Ishikawa (cell line): ENCODE data around the gene CMTM2.

Experiments used
- CEBPB ChIP-seq: IDR thresholded peaks from 2 replicates; pipeline ENCODE4 v1.6.1; 2012
- CREB1 ChIP-seq: IDR thresholded peaks from 2 replicates; pipeline ENCODE4 v1.6.1; 2012; ENCODE audit warnings: low read depth
- EGR1 ChIP-seq: IDR thresholded peaks from 2 replicates; pipeline ENCODE4 v1.6.1; 2012
- EP300 ChIP-seq: IDR thresholded peaks from 2 replicates; pipeline ENCODE4 v1.6.1; 2012; ENCODE audit warnings: borderline replicate concordance
- FOXM1 ChIP-seq: IDR thresholded peaks from 2 replicates; pipeline ENCODE4 v1.6.1; 2012; ENCODE audit warnings: low read depth, borderline replicate concordance
- NFIC ChIP-seq: IDR thresholded peaks from 2 replicates; pipeline ENCODE4 v1.6.1; 2012
- RAD21 ChIP-seq: IDR thresholded peaks from 2 replicates; pipeline ENCODE4 v1.6.1; 2012; ENCODE audit warnings: low read depth
- TAF1 ChIP-seq: IDR thresholded peaks from 2 replicates; pipeline ENCODE4 v1.6.1; 2012; ENCODE audit warnings: low read depth, mild to moderate bottlenecking
- TCF12 ChIP-seq: IDR thresholded peaks from 2 replicates; pipeline ENCODE4 v1.6.1; 2012; ENCODE audit warnings: low read depth
- TEAD4 ChIP-seq: IDR thresholded peaks from 2 replicates; pipeline ENCODE4 v1.6.1; 2012
- YY1 ChIP-seq: IDR thresholded peaks from 2 replicates; pipeline ENCODE4 v1.6.1; 2012; ENCODE audit warnings: low read depth
- ZBTB7A ChIP-seq: IDR thresholded peaks from 2 replicates; pipeline ENCODE4 v1.6.1; 2012; ENCODE audit warnings: low read depth
- TF ChIP-seq, protein P1 (sequence below): IDR thresholded peaks from 2 replicates; pipeline ENCODE4 v1.6.1; 2012
- TF ChIP-seq, protein P2 (sequence below): IDR thresholded peaks from 2 replicates; pipeline ENCODE4 v1.6.1; 2012
- TF ChIP-seq, protein P3 (sequence below): IDR thresholded peaks from 2 replicates; pipeline ENCODE4 v1.6.1; 2012; ENCODE audit warnings: low read depth, mild to moderate bottlenecking

CMTM2 gene

DNA sequence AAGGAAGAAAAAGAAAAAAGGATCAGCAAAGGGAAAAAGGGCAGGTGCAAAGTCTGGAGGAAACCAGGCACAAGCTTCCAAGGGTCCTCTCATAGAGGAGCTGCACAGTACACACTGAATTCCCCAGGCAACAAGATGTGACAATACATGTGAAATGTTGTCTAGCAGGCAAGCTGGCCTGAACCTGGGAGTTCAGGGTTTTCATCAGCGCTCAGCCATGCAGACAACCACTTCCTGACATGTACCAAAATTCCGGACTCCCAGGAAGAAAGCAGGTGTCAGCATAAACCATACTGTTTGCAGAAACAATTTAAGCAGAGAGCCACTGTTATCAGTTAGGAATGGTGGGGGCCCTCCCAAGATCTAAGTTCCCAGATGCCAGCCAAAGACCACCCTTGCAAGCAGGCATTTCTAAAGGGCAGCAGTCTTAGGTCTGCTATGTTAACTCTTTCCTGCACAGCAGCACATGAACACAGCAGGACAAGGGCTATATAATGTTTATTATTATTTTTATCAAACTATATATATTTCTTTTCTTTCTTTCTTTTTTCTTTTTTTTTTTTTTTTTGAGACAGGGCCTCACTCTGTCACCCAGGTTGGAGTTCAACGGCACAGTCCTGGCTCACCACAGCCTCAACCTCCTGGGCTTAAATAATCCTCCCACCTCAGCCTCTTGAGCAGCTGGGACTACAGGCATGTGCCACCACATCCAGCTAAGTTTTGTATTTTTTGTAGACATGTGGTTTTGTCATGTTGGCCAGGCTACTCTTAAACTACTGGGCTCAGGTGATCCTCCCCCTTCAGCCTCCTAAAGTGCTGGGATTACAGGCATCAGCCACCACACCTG, 39.4 kb upstream of the CMTM2 start:
- TF ChIP-seq TEAD4 (peak; percentile 46; the same call in 1 of the 2 replicates), EP300 (peak; percentile 47; the same call in 1 of the 2 replicates), RAD21 (no peak)
- TF ChIP-seq, protein P1, sequence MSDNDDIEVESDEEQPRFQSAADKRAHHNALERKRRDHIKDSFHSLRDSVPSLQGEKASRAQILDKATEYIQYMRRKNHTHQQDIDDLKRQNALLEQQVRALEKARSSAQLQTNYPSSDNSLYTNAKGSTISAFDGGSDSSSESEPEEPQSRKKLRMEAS: peak; percentile 37; the same call in 1 of the 2 replicates
- TF ChIP-seq, protein P2, sequence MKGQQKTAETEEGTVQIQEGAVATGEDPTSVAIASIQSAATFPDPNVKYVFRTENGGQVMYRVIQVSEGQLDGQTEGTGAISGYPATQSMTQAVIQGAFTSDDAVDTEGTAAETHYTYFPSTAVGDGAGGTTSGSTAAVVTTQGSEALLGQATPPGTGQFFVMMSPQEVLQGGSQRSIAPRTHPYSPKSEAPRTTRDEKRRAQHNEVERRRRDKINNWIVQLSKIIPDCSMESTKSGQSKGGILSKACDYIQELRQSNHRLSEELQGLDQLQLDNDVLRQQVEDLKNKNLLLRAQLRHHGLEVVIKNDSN: no peak

DNA sequence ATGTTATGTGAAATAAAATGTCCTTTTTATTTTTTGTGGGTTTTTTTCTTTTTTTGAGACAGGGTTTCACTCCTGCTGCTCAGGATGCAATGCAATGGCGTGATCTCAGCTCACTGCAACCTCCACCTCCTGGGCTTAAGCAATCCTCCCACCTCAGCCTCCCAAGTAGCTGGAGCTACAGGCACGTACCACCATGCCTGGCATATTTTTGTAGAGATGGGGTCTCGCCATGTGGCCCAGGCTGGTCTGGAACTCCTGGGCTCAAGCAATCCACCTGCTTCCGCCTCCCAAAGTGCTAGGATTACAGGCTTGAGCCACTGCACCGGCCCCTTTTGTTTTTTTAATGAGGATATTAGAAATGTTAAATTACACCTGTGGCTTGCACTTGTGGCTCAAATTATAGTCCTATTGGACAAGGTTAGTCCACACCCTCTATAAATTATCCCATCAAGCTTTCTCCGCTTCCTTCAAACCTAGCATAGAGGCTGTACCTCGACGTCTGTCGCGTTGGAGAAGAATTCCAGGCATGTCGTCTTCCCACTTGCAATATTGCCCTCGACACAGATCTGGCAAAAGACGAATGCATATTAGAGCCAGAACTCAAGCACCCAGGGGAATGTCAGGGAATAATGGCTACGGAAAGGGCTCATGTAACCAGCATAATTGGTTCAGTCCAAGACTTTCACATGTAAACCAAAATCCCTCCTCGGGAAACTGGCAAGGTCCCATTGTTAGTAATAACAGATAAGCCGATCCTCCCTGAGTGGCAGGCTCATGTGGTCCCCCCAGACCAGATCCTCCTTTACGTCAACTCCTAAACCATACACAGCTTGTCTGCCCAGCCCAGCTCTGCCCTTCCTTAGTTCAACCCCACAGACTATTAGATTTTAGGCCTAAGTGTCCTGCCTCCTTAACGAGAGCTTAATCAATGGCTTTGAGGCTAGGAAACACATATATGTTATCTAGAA, 37.6 kb upstream of the CMTM2 start:
- no peak for TF ChIP-seq YY1
- TF ChIP-seq TEAD4: no peak

DNA sequence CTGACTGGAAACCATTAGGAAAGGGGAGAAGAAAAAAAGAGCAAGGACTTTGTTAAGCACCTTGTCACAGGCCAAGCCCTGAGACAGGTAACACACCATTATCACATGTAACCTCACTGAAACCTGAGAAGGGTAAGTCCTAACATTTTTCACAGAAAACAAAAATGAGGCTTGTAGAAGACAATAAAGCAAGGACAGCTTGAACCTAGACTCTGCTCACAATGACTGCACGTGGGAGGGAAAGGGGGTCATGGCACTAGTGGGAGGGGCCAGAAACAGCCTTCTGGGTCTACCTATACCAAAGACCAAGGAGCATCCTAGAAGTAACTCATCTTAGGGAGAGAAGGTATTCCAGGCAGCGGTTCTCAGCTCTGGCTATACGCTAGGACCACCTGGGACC, 36.9 kb upstream of the CMTM2 start:
- TF ChIP-seq CREB1 (no peak), NFIC (no peak), FOXM1 (no peak), TEAD4 (no peak), RAD21 (no peak), ZBTB7A (no peak), EP300 (no peak), YY1 (no peak), EGR1 (no peak), TAF1 (no peak), TCF12 (no peak), CEBPB (no peak)
- TF ChIP-seq, protein P1: no peak
- TF ChIP-seq, protein P3, sequence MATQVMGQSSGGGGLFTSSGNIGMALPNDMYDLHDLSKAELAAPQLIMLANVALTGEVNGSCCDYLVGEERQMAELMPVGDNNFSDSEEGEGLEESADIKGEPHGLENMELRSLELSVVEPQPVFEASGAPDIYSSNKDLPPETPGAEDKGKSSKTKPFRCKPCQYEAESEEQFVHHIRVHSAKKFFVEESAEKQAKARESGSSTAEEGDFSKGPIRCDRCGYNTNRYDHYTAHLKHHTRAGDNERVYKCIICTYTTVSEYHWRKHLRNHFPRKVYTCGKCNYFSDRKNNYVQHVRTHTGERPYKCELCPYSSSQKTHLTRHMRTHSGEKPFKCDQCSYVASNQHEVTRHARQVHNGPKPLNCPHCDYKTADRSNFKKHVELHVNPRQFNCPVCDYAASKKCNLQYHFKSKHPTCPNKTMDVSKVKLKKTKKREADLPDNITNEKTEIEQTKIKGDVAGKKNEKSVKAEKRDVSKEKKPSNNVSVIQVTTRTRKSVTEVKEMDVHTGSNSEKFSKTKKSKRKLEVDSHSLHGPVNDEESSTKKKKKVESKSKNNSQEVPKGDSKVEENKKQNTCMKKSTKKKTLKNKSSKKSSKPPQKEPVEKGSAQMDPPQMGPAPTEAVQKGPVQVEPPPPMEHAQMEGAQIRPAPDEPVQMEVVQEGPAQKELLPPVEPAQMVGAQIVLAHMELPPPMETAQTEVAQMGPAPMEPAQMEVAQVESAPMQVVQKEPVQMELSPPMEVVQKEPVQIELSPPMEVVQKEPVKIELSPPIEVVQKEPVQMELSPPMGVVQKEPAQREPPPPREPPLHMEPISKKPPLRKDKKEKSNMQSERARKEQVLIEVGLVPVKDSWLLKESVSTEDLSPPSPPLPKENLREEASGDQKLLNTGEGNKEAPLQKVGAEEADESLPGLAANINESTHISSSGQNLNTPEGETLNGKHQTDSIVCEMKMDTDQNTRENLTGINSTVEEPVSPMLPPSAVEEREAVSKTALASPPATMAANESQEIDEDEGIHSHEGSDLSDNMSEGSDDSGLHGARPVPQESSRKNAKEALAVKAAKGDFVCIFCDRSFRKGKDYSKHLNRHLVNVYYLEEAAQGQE: no peak
- TF ChIP-seq, protein P2: no peak

DNA sequence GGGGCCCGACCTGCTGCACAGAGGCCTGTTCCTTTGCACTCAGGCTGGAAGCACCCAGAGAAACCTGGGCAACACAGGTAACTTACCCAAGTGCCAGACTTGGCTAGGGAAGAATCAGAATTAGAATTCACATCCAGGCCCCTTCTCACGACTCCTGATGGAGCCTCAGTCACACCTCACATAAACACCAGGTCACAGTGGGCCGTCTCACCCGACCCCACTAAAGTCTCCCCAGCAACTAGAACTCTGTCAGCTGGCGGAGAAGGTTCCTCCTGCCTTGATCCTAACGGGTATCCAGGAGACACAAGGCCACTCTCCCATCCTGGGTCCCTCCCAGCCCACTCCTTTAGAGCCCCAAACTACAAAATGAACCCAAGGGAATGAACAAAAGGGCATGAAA, 35.7 kb upstream of the CMTM2 start:
- TF ChIP-seq CEBPB: no peak
- no peak for TF ChIP-seq CREB1
- no peak for TF ChIP-seq EGR1
- no peak for TF ChIP-seq TAF1

DNA sequence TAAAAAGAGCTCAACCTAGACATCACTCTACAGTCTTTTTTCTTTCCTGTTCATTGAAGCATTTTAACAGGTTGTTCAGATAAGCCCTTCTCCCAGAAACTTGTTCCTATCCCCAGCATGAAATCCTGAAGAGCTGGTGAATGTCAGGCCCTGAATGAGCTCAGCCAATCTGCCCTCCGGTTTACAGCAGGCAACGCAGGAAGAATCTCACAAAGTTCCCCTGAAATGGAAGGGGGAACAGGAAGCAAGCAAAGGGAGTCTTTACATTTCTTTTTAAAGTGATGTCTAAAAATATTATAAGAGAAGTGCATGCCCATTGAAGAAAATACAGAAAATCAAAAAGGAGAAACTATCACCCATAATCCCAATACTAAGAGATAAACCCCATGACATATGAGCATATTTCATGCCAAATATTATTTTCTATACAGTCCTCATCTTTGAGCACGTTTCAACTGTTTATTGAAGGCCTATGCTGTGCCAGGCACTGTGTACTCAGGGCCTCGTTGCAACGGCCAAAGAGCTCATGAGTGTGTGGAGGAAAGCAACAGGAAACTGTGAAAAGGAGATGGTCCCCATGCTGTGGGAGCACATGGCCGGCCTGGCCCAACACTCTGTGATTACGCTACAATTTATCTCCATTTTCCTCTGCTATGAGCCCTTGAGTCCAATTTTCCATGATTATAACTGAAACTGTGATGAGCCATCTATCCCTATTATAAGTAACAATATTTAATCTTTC, 35.1 kb upstream of the CMTM2 start:
- TF ChIP-seq EGR1 (no peak), YY1 (no peak), CEBPB (no peak), NFIC (no peak), EP300 (no peak), FOXM1 (no peak)
- TF ChIP-seq, protein P1: no peak
- TF ChIP-seq, protein P3: no peak
